K562 (cell line): Measurements from ENCODE around the gene LNX2. TPM values are rescaled to one million over a fixed set of nuclear protein-coding genes. Genes with fewer than 3 reads are reported as not detected.

Experiments used
- ATAC-seq: fragments of 200-7000 bp; cut with Tn5 transposase; 3 replicates; pipeline ENCODE4 v1.9.1; 2020; ENCODE audit warnings: moderate library complexity
- BruUV-seq: library from RNA; stranded (reverse); fragments of 400-500 nt; replicated peaks from 2 replicates; lab custom pipeline; 2021; lab: Mats Ljungman, UMichigan
- CTCF ChIA-PET: fragments of 300-600 bp; formaldehyde crosslinking; extraction: SDS; loops from one replicate; lab custom pipeline; 2021; ENCODE audit warnings: low intra/inter-chr PET ratio; lab: Yijun Ruan, JAX
- POLR2A ChIA-PET: fragments of 300-600, 350-650 bp; sonication (Branson Sonifier 250); formaldehyde crosslinking; extraction: SDS; loops from one replicate; lab custom pipeline; 2021; ENCODE audit warnings: antibody characterized with exemption, inconsistent platforms; lab: Yijun Ruan, JAX
- DNase-seq, 4 experiments: peaks; one replicate each; pipeline versions ENCODE4 v3.0.0 to v3.0.0-alpha.2; 2011 to 2018; ENCODE audit warnings: low spot score in 3 of 4, mixed read lengths in 3 of 4; ENCODE audit errors: extremely low read depth in 1 of 4
- FAIRE-seq: peaks from 2 replicates; lab custom pipeline; 2011; peaks lifted over from hg19 to GRCh38; lab: Jason Lieb, UNC
- H2AFZ ChIP-seq: 2 replicates; pipeline ENCODE4 v1.6.0; 2011; ENCODE audit warnings: low read depth, low read length, control low read depth, inconsistent platforms
- H3K27ac ChIP-seq: fragments of 200-600 bp; 3 replicates; pipeline ENCODE4 v1.8.0; 2011; ENCODE audit warnings: low read depth, mild to moderate bottlenecking, control low read depth, inconsistent platforms, low read length, moderate library complexity, mixed read lengths; ENCODE audit errors: extremely low read depth
- H3K27me3 ChIP-seq, 2 experiments: fragments of 300-600 bp in 1 of 2; 2 replicates in 1 of 2; 3 replicates in 1 of 2; pipeline versions ENCODE4 v1.6.0 to v1.8.0; 2011; ENCODE audit warnings: inconsistent platforms in 2 of 2, low read length in 2 of 2, mild to moderate bottlenecking in 1 of 2, mixed read lengths in 1 of 2, moderate library complexity in 1 of 2; ENCODE audit not compliant: control insufficient read depth in 2 of 2, insufficient read depth in 2 of 2
- H3K36me3 ChIP-seq: fragments of 300-600 bp; 3 replicates; pipeline ENCODE4 v1.8.0; 2011; ENCODE audit warnings: mild to moderate bottlenecking, low read length, inconsistent platforms; ENCODE audit not compliant: control insufficient read depth, insufficient read depth
- H3K4me1 ChIP-seq, 2 experiments: fragments of 200-600 bp in 1 of 2; replicated peaks in 1 of 2; 2 replicates in 1 of 2; 3 replicates in 1 of 2; pipeline versions ENCODE4 v1.5.1 to v1.8.0; 2011; ENCODE audit warnings: inconsistent platforms in 2 of 2, low read length in 2 of 2, mild to moderate bottlenecking in 1 of 2, mixed read lengths in 1 of 2, moderate library complexity in 1 of 2; ENCODE audit not compliant: control insufficient read depth in 2 of 2, insufficient read depth in 2 of 2
- H3K4me2 ChIP-seq: 2 replicates; pipeline ENCODE4 v1.6.1; 2011; ENCODE audit warnings: low read length, control low read depth, inconsistent platforms, mixed read lengths; ENCODE audit not compliant: insufficient read depth
- H3K4me3 ChIP-seq: fragments of 200-600 bp; sonication (generic), shearing (Covaris generic); 2 replicates; pipeline ENCODE4 v1.5.1; 2016; ENCODE audit warnings: control low read depth, inconsistent platforms
- H3K79me2 ChIP-seq: fragments of 200-600 bp; 3 replicates; pipeline ENCODE4 v1.8.0; 2011; ENCODE audit warnings: low read length, inconsistent platforms; ENCODE audit not compliant: control insufficient read depth, insufficient read depth
- H3K9ac ChIP-seq, 2 experiments: 2 replicates each; pipeline versions ENCODE4 v1.6.0 to v1.6.1; 2011; ENCODE audit warnings: low read depth in 2 of 2, low read length in 2 of 2, control low read depth in 1 of 2, inconsistent platforms in 1 of 2, mild to moderate bottlenecking in 1 of 2, mixed read lengths in 1 of 2; ENCODE audit not compliant: insufficient read depth in 1 of 2
- H3K9me1 ChIP-seq: one replicate; pipeline ENCODE4 v1.6.0; 2011; ENCODE audit warnings: inconsistent platforms, mild to moderate bottlenecking, low read length, moderate library complexity; ENCODE audit not compliant: control insufficient read depth, insufficient read depth
- H3K9me3 ChIP-seq: replicated peaks from 2 replicates; pipeline ENCODE4 v1.5.1; 2011; ENCODE audit warnings: low read depth, low read length, inconsistent platforms; ENCODE audit not compliant: control insufficient read depth, insufficient read depth
- H4K20me1 ChIP-seq: replicated peaks from 2 replicates; pipeline ENCODE4 v1.6.1; 2011; ENCODE audit warnings: low read length, inconsistent platforms, mixed read lengths; ENCODE audit not compliant: control insufficient read depth, insufficient read depth
- ASH1L ChIP-seq: fragments of 450-650 bp; IDR thresholded peaks from 2 replicates; pipeline ENCODE4 v1.6.1; 2018; ENCODE audit warnings: borderline replicate concordance, mild to moderate bottlenecking, low read depth; ENCODE audit not compliant: partially characterized antibody
- CCAR2 ChIP-seq: fragments of 200-400 bp; formaldehyde crosslinking; IDR thresholded peaks from 2 replicates; pipeline ENCODE4 v1.6.1; 2017; ENCODE audit warnings: mild to moderate bottlenecking, low read depth, low read length
- CREB3 ChIP-seq: fragments of 450-650 bp; conservative IDR thresholded peaks from 2 replicates; pipeline ENCODE4 v1.6.1; 2016; ENCODE audit warnings: missing genetic modification characterization, low read depth, mild to moderate bottlenecking, missing compliant biosample characterization, moderate library complexity
- FOXO4 ChIP-seq: fragments of 450-650 bp; formaldehyde crosslinking; IDR thresholded peaks from 2 replicates; pipeline ENCODE4 v1.4.0; 2020; ENCODE audit warnings: mild to moderate bottlenecking, moderate library complexity
- KAT2B ChIP-seq: IDR thresholded peaks from one replicate; pipeline ENCODE4 v1.6.1; 2012; ENCODE audit warnings: low read depth, mild to moderate bottlenecking, control low read depth, inconsistent platforms, low read length, moderate library complexity
- KAT8 ChIP-seq: fragments of 450-650 bp; IDR thresholded peaks from 2 replicates; pipeline ENCODE4 v1.6.1; 2016; ENCODE audit warnings: low read depth, mild to moderate bottlenecking
- MAFF ChIP-seq: IDR thresholded peaks from 2 replicates; pipeline ENCODE4 v1.6.1; 2012; ENCODE audit warnings: low read length, improper control_type of control experiment
- MAZ ChIP-seq, 2 experiments: fragments of 450-650 bp in 1 of 2; sonication (generic) in 1 of 2; formaldehyde crosslinking; IDR thresholded peaks in 1 of 2; conservative IDR thresholded peaks in 1 of 2; 2 replicates each; pipeline versions ENCODE4 v1.4.0 to v1.5.0; 2020; ENCODE audit warnings: mild to moderate bottlenecking in 1 of 2, missing genetic modification reagents in 1 of 2
- NFATC3 ChIP-seq: fragments of 450-650 bp; IDR thresholded peaks from 2 replicates; pipeline ENCODE4 v1.6.1; 2017; ENCODE audit warnings: mild to moderate bottlenecking
- NFIC ChIP-seq: fragments of 450-650 bp; IDR thresholded peaks from 2 replicates; pipeline ENCODE4 v1.6.1; 2017; ENCODE audit warnings: mild to moderate bottlenecking, inconsistent platforms
- PATZ1 ChIP-seq: fragments of 250-450 bp; sonication (Bioruptor Pico); IDR thresholded peaks from 2 replicates; pipeline ENCODE4 v1.5.0; 2020; ENCODE audit warnings: mild to moderate bottlenecking, borderline replicate concordance
- SRSF7 ChIP-seq: fragments of 200-400 bp; formaldehyde crosslinking; optimal IDR thresholded peaks from 2 replicates; pipeline ENCODE3; 2017; ENCODE audit warnings: mild to moderate bottlenecking, low read depth, low read length
- ZFP30 ChIP-seq: fragments of 250-450 bp; sonication (Bioruptor Pico); IDR thresholded peaks from 2 replicates; pipeline ENCODE4 v1.8.0; 2022; ENCODE audit warnings: moderate library complexity, mild to moderate bottlenecking, inconsistent platforms, borderline replicate concordance
- ZNF253 ChIP-seq: fragments of 250-450 bp; sonication (Bioruptor Pico); conservative IDR thresholded peaks from 2 replicates; pipeline ENCODE4 v1.6.1; 2021; ENCODE audit warnings: mild to moderate bottlenecking
- ZNF431 ChIP-seq: sonication (generic); formaldehyde crosslinking; IDR thresholded peaks from 2 replicates; pipeline ENCODE4 v1.8.0; 2022; ENCODE audit warnings: mild to moderate bottlenecking, missing genetic modification reagents
- WGBS: fragments of 100-300 bp; shearing (Covaris generic); methylation state at CpG from one replicate; pipeline ENCODE4 v1.1.6; 2016; ENCODE audit warnings: low coverage, mixed read lengths; ENCODE audit not compliant: insufficient coverage; ENCODE audit errors: missing lambda C conversion rate; 5-methylcytosine and 5-hydroxymethylcytosine counted together
- in situ Hi-C: fragments of 300-500 bp; cut with MboI; formaldehyde crosslinking; loops from 4 replicates; pipeline ENCODE4 v1.15.0; 2018; ENCODE audit warnings: inconsistent platforms, mixed read lengths
- intact Hi-C: fragments of 100-400 bp; cut with micrococcal nuclease; formaldehyde crosslinking; loops from 2 replicates; pipeline ENCODE4 v1.14.2; 2022
- polyA plus RNA-seq, 8 experiments: library from polyadenylated mRNA; depleted of rRNA in 4 of 8; stranded (reverse) in 5 of 8; unstranded in 3 of 8; fragments of >200 nt; fragmentation: Nextera tagmentation in 2 of 8; fragmentation: Illumina TruSeq in 1 of 8; extraction: Ambion mirVana in 2 of 8; extraction: Trizol in 1 of 8; gene quantifications; 2 replicates each; pipeline versions ENCODE4 v1.2.1 to v1.2.3, GENCODE V29; 2011 to 2014; ENCODE audit warnings: inconsistent platforms in 1 of 8, missing spikeins in 1 of 8
- total RNA-seq, 7 experiments: library from RNA; depleted of rRNA in 6 of 7; stranded (reverse); fragments of >200 nt in 6 of 7; fragmentation: Illumina TruSeq in 2 of 7; extraction: Trizol in 2 of 7; gene quantifications; 2 replicates each; pipeline versions ENCODE4 v1.2.1 to v1.2.3, GENCODE V29; 2011 to 2021; ENCODE audit warnings: low replicate concordance in 1 of 7

The LNX2 gene
- total and polyA plus RNA-seq, 9 of the 15 experiments (the other 6 are each of a cell fraction or from before 2014, with no cell fraction given) = 1.5 to 5.5 (median 4.0) TPM

- H4K20me1 ChIP-seq = no peaks in the 10 kb centered on the region
- H3K9ac ChIP-seq = no peak overlapping the region
- H3K4me2 ChIP-seq = no peak overlapping the region
- POLR2A ChIA-PET = interaction anchor here (0.6 to 2.0 kb wide), 2 partner anchors 10 to 471 kb away, joined by 3 to 6 read pairs; no protein-coding TSS in a partner anchor
- H3K9me1 ChIP-seq = peaks cover 5% of the 10 kb centered on the region
- no peak overlapping the region for H3K4me3 ChIP-seq
- DNase-seq (no peak), FAIRE-seq (no peak)
- BruUV-seq = no TSS peak
- no peak overlapping the region for H2AFZ ChIP-seq
- H3K4me1 ChIP-seq = peaks cover 0 to 3% of the 10 kb centered on the region in 2 experiments; a peak in 2 of 5 replicates
- H3K27ac ChIP-seq = no peak overlapping the region
- CTCF ChIA-PET = no interaction called here
- peaks cover 15% of the 10 kb centered on the region; the same call in 1 of the 3 replicates for H3K36me3 ChIP-seq
- in situ Hi-C loops (no loop called here), intact Hi-C loops (no loop called here)
- 83% methylated on average over 1 of the region's 1 CpG for WGBS
- no peaks in the 10 kb centered on the region for H3K27me3 ChIP-seq
- peaks cover 11% of the 10 kb centered on the region; the same call in 2 of the 3 replicates for H3K79me2 ChIP-seq
- no peaks in the 10 kb centered on the region for H3K9me3 ChIP-seq
- TF ChIP-seq NFATC3 (no peak), KAT8 (no peak), FOXO4 (CRISPR knock-in tag) (no peak), MAZ (CRISPR knock-in tag; conservative IDR thresholded peaks at IDR 0.05 in 1 of 2, IDR thresholded peaks at IDR 0.05 in 1 of 2) (no peak), ASH1L (no peak), KAT2B (no peak), ZNF431 (CRISPR knock-in tag) (no peak), ZFP30 (no peak), NFIC (no peak), CCAR2 (no peak), MAFF (no peak), SRSF7 (no peak), PATZ1 (CRISPR knock-in tag) (no peak), CREB3 (no peak), ZNF253 (CRISPR knock-in tag) (no peak)
- TF ChIP-seq, all 486 proteins: peak for 0
- ATAC-seq = 0 out of 3 replicates have a peak, but pooled peaks have one; percentile 35
These were observed 14.9 kb upstream of the LNX2 start for GRCh38 chr13:27635266-27635665.
